Measurements from ENCODE around the gene DOCK4.

The DOCK4 gene

GRCh38 chr7:111678986-111679385 lies 527.2 kb downstream of the DOCK4 start:
- Histone ChIP-seq H3K27ac (no peak overlapping the region), H3K9me3 (no peaks in the 10 kb centered on the region), H3K36me3 (no peaks in the 10 kb centered on the region), H3K27me3 (no peaks in the 10 kb centered on the region), H3K4me1 (no peaks in the 10 kb centered on the region), H3K4me3 (no peak overlapping the region)
- TF ChIP-seq CTCF (IDR thresholded peaks at IDR 0.05): no peak
- DNase-seq: no peak
- intact Hi-C loops (cut with DNase I; ENCODE audit: low total_unique reads): no loop called here

- no peak overlapping the region for H3K27ac ChIP-seq
- H3K4me1 ChIP-seq: no peaks in the 10 kb centered on the region
- no peaks in the 10 kb centered on the region for H3K36me3 ChIP-seq
- no peak for TF ChIP-seq CTCF (IDR thresholded peaks at IDR 0.05)
- no peak for DNase-seq
- H3K27me3 ChIP-seq: no peaks in the 10 kb centered on the region
- no peaks in the 10 kb centered on the region for H3K9me3 ChIP-seq
- H3K4me3 ChIP-seq: no peak overlapping the region
- intact Hi-C loops (cut with DNase I; ENCODE audit: low total_unique reads): no loop called here
Observed at GRCh38 chr7:111678281-111678680, 527.9 kb downstream of the DOCK4 start.

DNA sequence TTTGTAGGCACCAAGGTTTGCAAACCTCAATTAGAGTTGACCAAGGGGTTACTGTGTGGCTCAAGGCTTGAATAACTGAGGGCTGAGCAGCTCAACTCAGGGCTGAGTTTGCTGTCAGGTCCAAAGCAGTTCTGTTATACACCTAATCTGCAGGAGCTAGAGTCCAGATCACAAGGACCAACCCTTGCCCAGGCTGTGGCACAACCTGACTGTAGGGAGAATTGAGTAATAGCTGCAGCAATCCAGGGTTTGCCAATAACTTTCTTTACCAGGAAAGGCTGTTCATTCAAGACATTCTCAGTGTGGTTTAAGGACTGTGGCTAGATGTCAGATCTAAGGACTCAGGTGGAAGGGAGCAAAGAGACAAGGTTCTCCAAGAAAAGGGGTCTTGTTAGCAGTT lies 528.4 kb downstream of the DOCK4 start:
- no peaks in the 10 kb centered on the region for H3K36me3 ChIP-seq
- intact Hi-C loops (cut with DNase I; ENCODE audit: low total_unique reads): no loop called here
- no peak overlapping the region for H3K4me3 ChIP-seq
- H3K4me1 ChIP-seq: no peaks in the 10 kb centered on the region
- no peak overlapping the region for H3K27ac ChIP-seq
- TF ChIP-seq CTCF (IDR thresholded peaks at IDR 0.05): no peak
- H3K27me3 ChIP-seq: no peaks in the 10 kb centered on the region
- no peak for DNase-seq
- H3K9me3 ChIP-seq: no peaks in the 10 kb centered on the region

DNA sequence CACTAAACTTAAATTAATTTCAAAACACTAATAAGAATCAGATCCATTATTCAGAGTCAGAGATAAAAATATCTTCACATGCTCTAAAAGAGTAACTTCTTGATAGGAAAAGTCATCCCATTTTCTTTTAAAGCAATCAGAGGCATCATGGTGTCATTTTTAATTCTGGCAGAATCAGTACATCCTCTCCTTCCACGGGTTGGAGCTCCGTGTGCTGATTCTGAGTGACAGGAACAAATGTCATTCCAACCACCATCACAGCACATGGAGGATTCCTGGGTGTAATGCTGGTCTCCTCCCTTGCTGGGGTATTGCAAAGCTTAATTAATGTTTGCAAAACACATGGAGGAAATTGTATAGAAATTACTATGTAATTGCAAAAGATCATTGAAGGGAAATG lies 529.4 kb downstream of the DOCK4 start:
- Histone ChIP-seq H3K27me3 (no peaks in the 10 kb centered on the region), H3K9me3 (no peaks in the 10 kb centered on the region), H3K4me3 (no peak overlapping the region), H3K4me1 (no peaks in the 10 kb centered on the region), H3K36me3 (no peaks in the 10 kb centered on the region), H3K27ac (no peak overlapping the region)
- no peak for DNase-seq
- TF ChIP-seq CTCF (IDR thresholded peaks at IDR 0.05): no peak
- intact Hi-C loops (cut with DNase I; ENCODE audit: low total_unique reads): no loop called here
